ENCODE results near the gene EPN1.
A peak's percentile ranks its signal among the peaks of the same experiment; 100 is the strongest.

EPN1 gene

GRCh38 chr19:55687281-55688201 is 12.5 kb downstream of the EPN1 start:
- H3K9ac ChIP-seq (ENCODE audit: low read length) = peak overlapping the region; percentile 41
- peaks cover 41% of the 10 kb centered on the region for H3K36me3 ChIP-seq (ENCODE audit: control insufficient read depth, insufficient read depth, low read length)
- no peaks in the 10 kb centered on the region for H3K27me3 ChIP-seq (ENCODE audit: control insufficient read depth, insufficient read depth, low read length)
- H3K9me3 ChIP-seq (ENCODE audit: control insufficient read depth, low read length) = no peaks in the 10 kb centered on the region
- peaks cover 70% of the 10 kb centered on the region for H3K4me1 ChIP-seq (ENCODE audit: control insufficient read depth, insufficient read depth, low read length)
- H3K4me3 ChIP-seq (ENCODE audit: low read length) = no peak overlapping the region

- H3K4me3 ChIP-seq (ENCODE audit: low read length) = no peak overlapping the region
- peaks cover 63% of the 10 kb centered on the region for H3K4me1 ChIP-seq (ENCODE audit: control insufficient read depth, insufficient read depth, low read length)
- peak overlapping the region; percentile 41 for H3K9ac ChIP-seq (ENCODE audit: low read length)
- no peaks in the 10 kb centered on the region for H3K9me3 ChIP-seq (ENCODE audit: control insufficient read depth, low read length)
- no peaks in the 10 kb centered on the region for H3K27me3 ChIP-seq (ENCODE audit: control insufficient read depth, insufficient read depth, low read length)
- H3K36me3 ChIP-seq (ENCODE audit: control insufficient read depth, insufficient read depth, low read length) = peaks cover 52% of the 10 kb centered on the region
These were observed 13.6 kb downstream of the EPN1 start for GRCh38 chr19:55688422-55689218.

GRCh38 chr19:55689411-55690108 is 14.5 kb downstream of the EPN1 start:
- Histone ChIP-seq H3K4me1 (ENCODE audit: control insufficient read depth, insufficient read depth, low read length) (peaks cover 55% of the 10 kb centered on the region), H3K4me3 (ENCODE audit: low read length) (no peak overlapping the region), H3K36me3 (ENCODE audit: control insufficient read depth, insufficient read depth, low read length) (peaks cover 53% of the 10 kb centered on the region), H3K9ac (ENCODE audit: low read length) (peak overlapping the region; percentile 2), H3K9me3 (ENCODE audit: control insufficient read depth, low read length) (no peaks in the 10 kb centered on the region), H3K27me3 (ENCODE audit: control insufficient read depth, insufficient read depth, low read length) (no peaks in the 10 kb centered on the region)

- Histone ChIP-seq H3K27me3 (ENCODE audit: control insufficient read depth, insufficient read depth, low read length) (no peaks in the 10 kb centered on the region), H3K4me1 (ENCODE audit: control insufficient read depth, insufficient read depth, low read length) (peaks cover 48% of the 10 kb centered on the region), H3K36me3 (ENCODE audit: control insufficient read depth, insufficient read depth, low read length) (peaks cover 56% of the 10 kb centered on the region)
These were observed 15.2 kb downstream of the EPN1 start for GRCh38 chr19:55690109-55690768.

GRCh38 chr19:55690769-55691545 is 15.9 kb downstream of the EPN1 start:
- peaks cover 61% of the 10 kb centered on the region for H3K36me3 ChIP-seq (ENCODE audit: control insufficient read depth, insufficient read depth, low read length)
- H3K27me3 ChIP-seq (ENCODE audit: control insufficient read depth, insufficient read depth, low read length) = no peaks in the 10 kb centered on the region
- H3K9ac ChIP-seq (ENCODE audit: low read length) = no peak overlapping the region
- no peaks in the 10 kb centered on the region for H3K9me3 ChIP-seq (ENCODE audit: control insufficient read depth, low read length)
- peaks cover 41% of the 10 kb centered on the region for H3K4me1 ChIP-seq (ENCODE audit: control insufficient read depth, insufficient read depth, low read length)
- no peak overlapping the region for H3K4me3 ChIP-seq (ENCODE audit: low read length)

More at GRCh38 chr19:55690109-55690768, 15.2 kb downstream of the EPN1 start:
- Histone ChIP-seq H3K4me3 (ENCODE audit: low read length) (no peak overlapping the region), H3K9me3 (ENCODE audit: control insufficient read depth, low read length) (no peaks in the 10 kb centered on the region), H3K9ac (ENCODE audit: low read length) (no peak overlapping the region)

- peaks cover 64% of the 10 kb centered on the region for H3K36me3 ChIP-seq (ENCODE audit: control insufficient read depth, insufficient read depth, low read length)
These were observed 16.8 kb downstream of the EPN1 start for GRCh38 chr19:55691561-55692481.

GRCh38 chr19:55692681-55693081 is 17.7 kb downstream of the EPN1 start:
- Histone ChIP-seq H3K4me1 (ENCODE audit: control insufficient read depth, insufficient read depth, low read length) (peaks cover 24% of the 10 kb centered on the region), H3K9ac (ENCODE audit: low read length) (no peak overlapping the region), H3K27me3 (ENCODE audit: control insufficient read depth, insufficient read depth, low read length) (no peaks in the 10 kb centered on the region), H3K9me3 (ENCODE audit: control insufficient read depth, low read length) (no peaks in the 10 kb centered on the region), H3K4me3 (ENCODE audit: low read length) (no peak overlapping the region), H3K36me3 (ENCODE audit: control insufficient read depth, insufficient read depth, low read length) (peaks cover 65% of the 10 kb centered on the region)

More at GRCh38 chr19:55691561-55692481, 16.8 kb downstream of the EPN1 start:
- no peaks in the 10 kb centered on the region for H3K27me3 ChIP-seq (ENCODE audit: control insufficient read depth, insufficient read depth, low read length)
- H3K9ac ChIP-seq (ENCODE audit: low read length) = no peak overlapping the region
- H3K4me1 ChIP-seq (ENCODE audit: control insufficient read depth, insufficient read depth, low read length) = peaks cover 32% of the 10 kb centered on the region
- no peak overlapping the region for H3K4me3 ChIP-seq (ENCODE audit: low read length)
- no peaks in the 10 kb centered on the region for H3K9me3 ChIP-seq (ENCODE audit: control insufficient read depth, low read length)

- no peak overlapping the region for H3K4me3 ChIP-seq (ENCODE audit: low read length)
- peaks cover 16% of the 10 kb centered on the region for H3K4me1 ChIP-seq (ENCODE audit: control insufficient read depth, insufficient read depth, low read length)
- no peaks in the 10 kb centered on the region for H3K9me3 ChIP-seq (ENCODE audit: control insufficient read depth, low read length)
- H3K36me3 ChIP-seq (ENCODE audit: control insufficient read depth, insufficient read depth, low read length) = peaks cover 65% of the 10 kb centered on the region
- no peak overlapping the region for H3K9ac ChIP-seq (ENCODE audit: low read length)
- H3K27me3 ChIP-seq (ENCODE audit: control insufficient read depth, insufficient read depth, low read length) = no peaks in the 10 kb centered on the region
These were observed 18.4 kb downstream of the EPN1 start for GRCh38 chr19:55693336-55693974.

GRCh38 chr19:55694241-55694655 is 19.2 kb downstream of the EPN1 start:
- no peak overlapping the region for H3K4me3 ChIP-seq (ENCODE audit: low read length)
- no peaks in the 10 kb centered on the region for H3K27me3 ChIP-seq (ENCODE audit: control insufficient read depth, insufficient read depth, low read length)
- peaks cover 60% of the 10 kb centered on the region for H3K36me3 ChIP-seq (ENCODE audit: control insufficient read depth, insufficient read depth, low read length)
- no peaks in the 10 kb centered on the region for H3K9me3 ChIP-seq (ENCODE audit: control insufficient read depth, low read length)
- peaks cover 9% of the 10 kb centered on the region for H3K4me1 ChIP-seq (ENCODE audit: control insufficient read depth, insufficient read depth, low read length)
- H3K9ac ChIP-seq (ENCODE audit: low read length) = no peak overlapping the region

Data from mucosa of stomach (tissue), 1 donor.